Urinary bladder (tissue), 4 donors: ENCODE data around the gene JAKMIP1. TPM values are rescaled to one million over a fixed set of nuclear protein-coding genes. Genes with fewer than 3 reads are reported as not detected.

Experiments used
- DNase-seq: peaks from one replicate; pipeline ENCODE4 v3.0.0-alpha.2; 2015; ENCODE audit errors: extremely low spot score
- H3K27ac ChIP-seq: one replicate; pipeline ENCODE4 v1.5.1; 2013; ENCODE audit warnings: low read depth, mild to moderate bottlenecking, moderate library complexity
- H3K36me3 ChIP-seq: one replicate; pipeline ENCODE4 v1.6.1; 2013; ENCODE audit warnings: mild to moderate bottlenecking, moderate library complexity; ENCODE audit not compliant: insufficient read depth
- H3K4me1 ChIP-seq: one replicate; pipeline ENCODE4 v1.6.1; 2013; ENCODE audit warnings: mild to moderate bottlenecking, moderate library complexity; ENCODE audit not compliant: insufficient read depth
- H3K4me3 ChIP-seq: one replicate; pipeline ENCODE4 v1.5.1; 2013; ENCODE audit warnings: low read depth, low read length
- WGBS: extraction: QIAGEN DNeasy Blood & Tissue Kit; methylation state at CpG from one replicate; pipeline ENCODE4 v1.1.7; 2013; 5-methylcytosine and 5-hydroxymethylcytosine counted together
- polyA plus RNA-seq: library from polyadenylated mRNA; stranded (reverse); fragments of 200-250 nt; gene quantifications from one replicate; pipeline ENCODE4 v1.2.3, GENCODE V29; 2013
- total RNA-seq: library from RNA; depleted of rRNA; stranded (reverse); fragments of >200 nt; gene quantifications from one replicate; pipeline ENCODE4 v1.2.3, GENCODE V29; 2014
- donor health status: healthy with polysubstance abuse.
- donor health status: healthy.

Gene JAKMIP1
- total and polyA plus RNA-seq, 2 donors = 0.58 to 0.61 TPM

- no peak for DNase-seq
- 87% methylated on average over 11 of the region's 11 CpGs for WGBS
- H3K4me3 ChIP-seq = no peak overlapping the region
- H3K4me1 ChIP-seq = no peaks in the 10 kb centered on the region
- no peaks in the 10 kb centered on the region for H3K36me3 ChIP-seq
- H3K27ac ChIP-seq = no peak overlapping the region
Measured at GRCh38 chr4:6191448-6192130, 8.8 kb downstream of the JAKMIP1 start.

DNA sequence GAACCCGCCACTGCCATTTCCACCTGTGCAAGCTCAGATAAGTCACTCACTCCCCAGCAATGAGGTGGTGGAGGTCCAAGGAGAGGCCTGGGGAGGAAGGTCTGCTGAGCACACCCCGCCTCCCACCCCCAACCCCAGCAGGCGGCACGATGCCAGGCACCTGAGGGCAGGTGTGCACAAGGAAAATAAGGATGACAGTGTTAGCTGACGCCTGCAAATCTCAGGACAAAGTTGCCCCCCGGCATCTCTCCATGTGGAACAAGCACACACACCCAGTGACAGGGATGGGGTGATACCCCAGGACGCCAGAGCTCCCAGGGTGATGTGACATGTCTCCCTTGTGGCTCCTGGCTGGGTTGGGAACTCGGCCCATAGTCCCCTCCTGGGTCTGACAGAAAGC is 9.9 kb downstream of the JAKMIP1 start:
- Histone ChIP-seq H3K36me3 (no peaks in the 10 kb centered on the region), H3K4me3 (no peak overlapping the region), H3K4me1 (no peaks in the 10 kb centered on the region), H3K27ac (no peak overlapping the region)
- 85% methylated on average over 8 of the region's 8 CpGs for WGBS
- DNase-seq = no peak

GRCh38 chr4:6189511-6189910 is 10.8 kb downstream of the JAKMIP1 start:
- no peaks in the 10 kb centered on the region for H3K36me3 ChIP-seq
- no peak overlapping the region for H3K27ac ChIP-seq
- H3K4me1 ChIP-seq = no peaks in the 10 kb centered on the region
- WGBS = 83% methylated on average over 5 of the region's 5 CpGs
- DNase-seq = no peak
- no peak overlapping the region for H3K4me3 ChIP-seq

DNA sequence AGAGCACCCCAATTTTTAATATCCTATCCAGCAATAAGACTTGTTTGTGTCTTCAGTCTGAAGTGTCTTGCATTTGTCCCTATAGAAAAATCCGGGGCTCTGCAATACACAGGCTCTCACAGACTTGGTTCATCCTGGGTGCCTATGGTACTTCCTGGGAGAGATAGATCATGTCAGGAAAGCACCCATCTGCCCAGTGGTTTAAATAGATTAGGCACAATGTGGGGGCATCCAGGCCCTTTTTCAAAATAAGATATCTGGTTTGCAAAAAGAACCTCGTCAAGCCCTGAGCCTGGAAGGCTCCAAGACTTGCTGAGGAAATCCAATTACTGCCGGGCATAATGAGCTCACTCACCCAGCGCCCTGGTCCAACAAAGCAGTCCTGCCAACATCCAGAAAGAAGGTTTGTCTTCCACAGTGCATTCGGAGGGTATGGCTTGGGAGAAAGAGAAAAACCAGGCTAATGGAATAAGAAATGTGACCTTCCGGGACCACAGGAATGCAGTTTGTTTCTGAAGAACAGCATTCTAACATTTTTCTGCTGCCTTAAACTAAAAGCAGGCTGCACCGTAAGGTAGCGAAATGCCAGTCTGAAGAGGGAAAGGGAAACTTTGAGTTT is 11.6 kb downstream of the JAKMIP1 start:
- H3K27ac ChIP-seq = no peak overlapping the region
- H3K36me3 ChIP-seq = no peaks in the 10 kb centered on the region
- WGBS = 66% methylated on average over 8 of the region's 8 CpGs
- no peak overlapping the region for H3K4me3 ChIP-seq
- H3K4me1 ChIP-seq = no peaks in the 10 kb centered on the region
- DNase-seq = no peak

DNA sequence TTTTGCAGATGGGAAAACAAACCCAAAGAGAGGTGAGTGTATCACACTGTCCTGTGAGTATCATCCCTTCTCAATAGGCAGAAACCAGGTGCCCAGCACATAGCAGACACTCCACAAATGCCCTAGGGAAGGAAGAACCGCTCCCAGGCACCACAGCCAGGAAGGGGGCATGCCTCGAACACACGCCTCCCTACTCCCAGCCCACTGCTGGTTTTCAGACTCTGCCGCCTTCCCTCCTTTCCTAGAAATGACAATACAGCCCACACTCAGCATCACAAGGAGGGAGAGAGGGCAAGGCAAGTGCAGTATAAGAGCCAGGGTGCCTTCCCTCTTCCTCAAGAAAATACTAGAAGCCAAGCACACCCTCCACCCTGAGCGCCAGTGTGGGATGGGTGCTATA is 16.2 kb downstream of the JAKMIP1 start:
- no peaks in the 10 kb centered on the region for H3K4me1 ChIP-seq
- H3K27ac ChIP-seq = no peak overlapping the region
- H3K36me3 ChIP-seq = no peaks in the 10 kb centered on the region
- no peak overlapping the region for H3K4me3 ChIP-seq
- DNase-seq = no peak
- 76% methylated on average over 5 of the region's 5 CpGs for WGBS

- no peak overlapping the region for H3K4me3 ChIP-seq
- H3K4me1 ChIP-seq = no peaks in the 10 kb centered on the region
- no peak for DNase-seq
- H3K36me3 ChIP-seq = no peaks in the 10 kb centered on the region
- H3K27ac ChIP-seq = no peak overlapping the region
- 74% methylated on average over 4 of the region's 4 CpGs for WGBS
Measured at GRCh38 chr4:6183740-6184139, 16.6 kb downstream of the JAKMIP1 start.

- DNase-seq = no peak
- H3K4me1 ChIP-seq = no peaks in the 10 kb centered on the region
- H3K4me3 ChIP-seq = no peak overlapping the region
- H3K27ac ChIP-seq = no peak overlapping the region
- H3K36me3 ChIP-seq = no peaks in the 10 kb centered on the region
- WGBS = 72% methylated on average over 12 of the region's 12 CpGs
Measured at GRCh38 chr4:6182376-6183280, 17.7 kb downstream of the JAKMIP1 start.

DNA sequence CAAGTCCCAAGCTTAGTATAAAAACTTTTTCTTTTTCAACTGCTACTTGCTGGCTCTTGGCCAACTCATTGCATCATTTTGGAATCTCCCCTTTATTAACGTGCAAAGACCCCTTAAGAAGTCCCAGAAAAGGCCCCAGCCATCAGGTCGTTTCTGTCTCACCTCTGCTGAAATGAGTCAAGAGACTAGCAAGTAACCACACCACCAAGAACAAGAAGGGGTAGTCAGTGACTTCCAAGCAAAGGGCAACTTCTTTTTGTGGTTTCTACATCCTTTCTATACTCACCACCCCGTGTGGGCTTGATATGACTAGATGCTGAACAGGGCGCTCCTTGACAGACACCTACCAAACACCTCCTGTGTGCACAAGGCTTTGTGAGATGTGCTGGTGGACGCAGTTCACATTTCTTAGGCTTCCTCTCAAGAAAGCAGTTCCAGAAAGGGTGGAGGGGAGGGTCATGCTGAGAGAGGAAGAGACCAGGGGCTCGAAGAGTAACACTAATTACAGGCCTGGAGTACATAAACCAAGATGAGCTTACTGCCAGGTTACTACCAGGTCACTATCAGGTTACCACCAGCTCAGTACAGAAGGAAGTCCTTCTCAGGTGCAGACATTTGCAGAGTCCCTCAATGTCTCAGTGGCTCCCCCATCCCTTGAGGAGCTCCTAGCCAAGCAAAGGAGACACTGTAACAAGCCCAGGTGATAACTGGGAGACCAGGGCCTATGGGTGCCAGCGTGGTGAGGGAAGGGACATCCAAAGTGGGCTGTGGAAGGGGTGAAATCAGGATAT is 19.3 kb downstream of the JAKMIP1 start:
- no peaks in the 10 kb centered on the region for H3K36me3 ChIP-seq
- no peak overlapping the region for H3K27ac ChIP-seq
- H3K4me3 ChIP-seq = no peak overlapping the region
- no peaks in the 10 kb centered on the region for H3K4me1 ChIP-seq
- WGBS = 57% methylated on average over 7 of the region's 7 CpGs
- DNase-seq = no peak

DNA sequence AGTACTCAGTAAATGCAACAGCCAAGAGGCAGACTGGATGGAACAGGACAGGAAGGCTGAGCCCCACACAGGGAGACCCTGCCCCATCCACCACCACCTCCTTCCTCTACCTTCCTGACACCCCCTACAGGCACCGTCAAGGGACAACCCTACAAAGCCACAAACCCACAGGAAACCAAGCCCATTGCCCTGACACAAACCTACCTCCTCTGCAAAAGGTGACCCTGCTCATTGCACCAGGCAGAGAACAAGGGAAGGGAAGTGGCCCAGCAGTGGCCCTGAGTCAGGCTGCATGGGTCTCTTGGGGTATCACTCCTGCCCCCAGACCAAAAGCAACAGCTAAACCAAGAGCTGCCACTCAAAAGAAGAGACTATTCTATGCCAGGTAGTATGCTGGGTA is 21.0 kb downstream of the JAKMIP1 start:
- WGBS = 69% methylated on average over 1 of the region's 1 CpG
- Histone ChIP-seq H3K36me3 (no peaks in the 10 kb centered on the region), H3K4me3 (no peak overlapping the region), H3K27ac (no peak overlapping the region), H3K4me1 (no peaks in the 10 kb centered on the region)
- DNase-seq = no peak

- Histone ChIP-seq H3K4me3 (no peak overlapping the region), H3K27ac (no peak overlapping the region), H3K4me1 (no peaks in the 10 kb centered on the region), H3K36me3 (no peaks in the 10 kb centered on the region)
- WGBS = 59% methylated on average over 4 of the region's 4 CpGs
- no peak for DNase-seq
Measured at GRCh38 chr4:6178757-6179156, 21.6 kb downstream of the JAKMIP1 start.

- Histone ChIP-seq H3K36me3 (no peaks in the 10 kb centered on the region), H3K27ac (no peak overlapping the region), H3K4me3 (no peak overlapping the region), H3K4me1 (no peaks in the 10 kb centered on the region)
- WGBS = 45% methylated on average over 9 of the region's 9 CpGs
- no peak for DNase-seq
Measured at GRCh38 chr4:6177587-6178197, 22.7 kb downstream of the JAKMIP1 start.

DNA sequence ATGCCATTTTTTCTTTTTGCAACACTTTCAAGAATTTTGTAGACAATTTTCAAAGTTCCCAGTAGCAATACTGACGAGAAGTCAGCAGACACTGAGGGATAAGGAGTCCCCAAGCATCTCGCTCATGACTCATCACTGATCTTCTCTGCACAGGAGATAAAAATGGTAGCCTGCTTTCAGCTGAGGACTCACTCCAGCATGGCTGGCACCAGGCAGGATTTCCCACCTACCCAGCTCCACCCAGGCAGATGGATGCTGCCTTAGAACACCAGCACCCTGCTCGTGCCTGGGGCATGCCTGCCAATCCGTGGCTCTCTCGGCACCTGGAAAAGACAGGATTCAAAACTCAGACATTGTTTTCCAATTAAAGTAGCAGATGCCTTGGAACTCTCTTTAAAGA is 24.9 kb downstream of the JAKMIP1 start:
- WGBS = 81% methylated on average over 5 of the region's 5 CpGs
- no peaks in the 10 kb centered on the region for H3K36me3 ChIP-seq
- DNase-seq = no peak
- H3K4me1 ChIP-seq = no peaks in the 10 kb centered on the region
- H3K4me3 ChIP-seq = no peak overlapping the region
- no peak overlapping the region for H3K27ac ChIP-seq

DNA sequence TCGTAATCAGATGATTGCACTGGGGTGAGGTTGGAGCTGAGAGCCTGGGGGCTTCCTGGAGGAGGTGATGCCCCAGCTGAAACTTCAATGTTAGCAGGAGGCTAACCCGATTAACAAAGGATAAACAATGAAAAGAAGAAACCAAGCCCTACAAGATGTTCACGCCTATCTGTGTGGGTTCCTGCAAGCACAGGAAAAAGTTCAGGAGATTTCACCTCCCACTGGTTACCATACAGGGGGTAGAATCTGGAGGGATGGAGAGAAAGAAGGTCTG is 27.5 kb downstream of the JAKMIP1 start:
- 61% methylated on average over 3 of the region's 3 CpGs for WGBS
- no peaks in the 10 kb centered on the region for H3K36me3 ChIP-seq
- no peaks in the 10 kb centered on the region for H3K4me1 ChIP-seq
- no peak overlapping the region for H3K4me3 ChIP-seq
- no peak for DNase-seq
- H3K27ac ChIP-seq = no peak overlapping the region
